H9 (cell line): ENCODE results near the gene KCNAB2. TPM values are rescaled to one million over a fixed set of nuclear protein-coding genes. Genes with fewer than 3 reads are reported as not detected.
"Not testable (repeated sequence)": the region's sequence is repeated elsewhere in the genome, so short reads cannot be mapped to it uniquely, and the experiment has no call there.

ENCODE experiments used
- DNase-seq: peaks from one replicate; pipeline ENCODE4 v3.0.0-alpha.2; 2017
- H2AFZ ChIP-seq: one replicate; pipeline ENCODE4 v1.6.1; 2013; ENCODE audit warnings: mild to moderate bottlenecking, low read length, control low read depth, moderate library complexity
- H2AK5ac ChIP-seq: 2 replicates; pipeline ENCODE4 v1.6.1; 2013; ENCODE audit warnings: low read length, control low read depth, mixed read lengths; ENCODE audit not compliant: insufficient read length
- H2BK120ac ChIP-seq: one replicate; pipeline ENCODE4 v1.6.1; 2013; ENCODE audit warnings: low read depth, mild to moderate bottlenecking, low read length, control low read depth, inconsistent platforms; ENCODE audit not compliant: poor library complexity, severe bottlenecking
- H2BK12ac ChIP-seq: 2 replicates; pipeline ENCODE4 v1.6.1; 2013; ENCODE audit warnings: low read length, control low read depth, mixed read lengths, low read depth; ENCODE audit not compliant: insufficient read length
- H2BK15ac ChIP-seq: 2 replicates; pipeline ENCODE4 v1.6.1; 2013; ENCODE audit warnings: low read depth, low read length, control low read depth
- H2BK20ac ChIP-seq: one replicate; pipeline ENCODE4 v1.6.1; 2013; ENCODE audit warnings: low read depth, mild to moderate bottlenecking, low read length, control low read depth, inconsistent platforms; ENCODE audit not compliant: poor library complexity, severe bottlenecking
- H2BK5ac ChIP-seq: 2 replicates; pipeline ENCODE4 v1.6.1; 2013; ENCODE audit warnings: low read length, control low read depth, mixed read lengths; ENCODE audit not compliant: insufficient read length
- H3K14ac ChIP-seq: 2 replicates; pipeline ENCODE4 v1.6.1; 2013; ENCODE audit warnings: low read length, control low read depth; ENCODE audit not compliant: insufficient read depth
- H3K18ac ChIP-seq: 2 replicates; pipeline ENCODE4 v1.6.1; 2013; ENCODE audit warnings: low read depth, mild to moderate bottlenecking, mixed read lengths, low read length, control low read depth; ENCODE audit not compliant: insufficient read length
- H3K23ac ChIP-seq: 2 replicates; pipeline ENCODE4 v1.6.1; 2013; ENCODE audit warnings: low read length, control low read depth, mixed read lengths, low read depth; ENCODE audit not compliant: insufficient read length
- H3K23me2 ChIP-seq: 2 replicates; pipeline ENCODE4 v1.6.1; 2013; ENCODE audit warnings: low read depth, mild to moderate bottlenecking, mixed read lengths, low read length, control low read depth; ENCODE audit not compliant: insufficient read length, poor library complexity, severe bottlenecking
- H3K27ac ChIP-seq: 2 replicates; pipeline ENCODE4 v1.5.1; 2013; ENCODE audit warnings: low read length, control low read depth, mixed read lengths, low read depth; ENCODE audit not compliant: insufficient read length
- H3K27me3 ChIP-seq: 2 replicates; pipeline ENCODE4 v1.6.1; 2013; ENCODE audit warnings: low read length, control low read depth, inconsistent platforms; ENCODE audit not compliant: insufficient read depth
- H3K4ac ChIP-seq: 2 replicates; pipeline ENCODE4 v1.6.1; 2013; ENCODE audit warnings: low read depth, mild to moderate bottlenecking, control low read depth, inconsistent platforms, low read length, moderate library complexity
- H3K4me1 ChIP-seq: 2 replicates; pipeline ENCODE4 v1.6.1; 2013; ENCODE audit warnings: low read length, control low read depth, inconsistent platforms; ENCODE audit not compliant: insufficient read depth
- H3K4me2 ChIP-seq: 2 replicates; pipeline ENCODE4 v1.6.1; 2013; ENCODE audit warnings: low read length, control low read depth, mixed read lengths; ENCODE audit not compliant: insufficient read length, insufficient read depth
- H3K56ac ChIP-seq: 2 replicates; pipeline ENCODE4 v1.6.1; 2013; ENCODE audit warnings: low read depth, mild to moderate bottlenecking, mixed read lengths, low read length, control low read depth; ENCODE audit not compliant: insufficient read length
- H3K79me1 ChIP-seq: 2 replicates; pipeline ENCODE4 v1.6.1; 2013; ENCODE audit warnings: low read depth, mild to moderate bottlenecking, moderate library complexity, low read length, control low read depth, inconsistent platforms; ENCODE audit not compliant: insufficient read depth, poor library complexity, severe bottlenecking
- H3K79me2 ChIP-seq: 2 replicates; pipeline ENCODE4 v1.6.1; 2013; ENCODE audit warnings: low read length, control low read depth, inconsistent platforms; ENCODE audit not compliant: insufficient read depth
- H3K9ac ChIP-seq: 2 replicates; pipeline ENCODE4 v1.6.1; 2013; ENCODE audit warnings: low read length, control low read depth, mixed read lengths; ENCODE audit not compliant: insufficient read length; ENCODE audit errors: extremely low read depth
- H3K9me3 ChIP-seq: one replicate; pipeline ENCODE4 v1.6.1; 2013; ENCODE audit warnings: low read depth, low read length, inconsistent platforms; ENCODE audit not compliant: control insufficient read depth
- H3T11ph ChIP-seq: one replicate; pipeline ENCODE4 v1.6.1; 2013; ENCODE audit warnings: mild to moderate bottlenecking, low read length, control low read depth, inconsistent platforms
- H4K20me1 ChIP-seq: one replicate; pipeline ENCODE4 v1.6.1; 2013; ENCODE audit not compliant: control insufficient read depth, insufficient read length, insufficient read depth
- H4K5ac ChIP-seq: 2 replicates; pipeline ENCODE4 v1.6.1; 2013; ENCODE audit warnings: low read depth, mild to moderate bottlenecking, mixed read lengths, low read length, control low read depth; ENCODE audit not compliant: insufficient read length
- H4K8ac ChIP-seq: replicated peaks from 2 replicates; pipeline ENCODE4 v1.6.1; 2013; ENCODE audit warnings: low read length, control low read depth, mixed read lengths, low read depth; ENCODE audit not compliant: insufficient read length
- H4K91ac ChIP-seq: 2 replicates; pipeline ENCODE4 v1.6.1; 2013; ENCODE audit warnings: low read depth, mild to moderate bottlenecking, moderate library complexity, mixed read lengths, low read length, control low read depth; ENCODE audit not compliant: insufficient read length
- H3K27ac Mint-ChIP-seq, 3 experiments: 2 replicates in 2 of 3; 3 replicates in 1 of 3; pipeline ENCODE4 v1.8.0; 2020 to 2021; ENCODE audit warnings: mixed read lengths in 3 of 3, mild to moderate bottlenecking in 1 of 3, moderate library complexity in 1 of 3
- H3K27me3 Mint-ChIP-seq: 2 replicates; pipeline ENCODE4 v1.8.0; 2021; ENCODE audit warnings: low read depth, mild to moderate bottlenecking, moderate library complexity, mixed read lengths
- H3K36me3 Mint-ChIP-seq, 3 experiments: 2 replicates in 2 of 3; 3 replicates in 1 of 3; pipeline ENCODE4 v1.8.0; 2020 to 2021; ENCODE audit warnings: low read depth in 3 of 3, mixed read lengths in 3 of 3; ENCODE audit not compliant: insufficient read depth in 1 of 3
- H3K4me1 Mint-ChIP-seq, 2 experiments: 2 replicates each; pipeline ENCODE4 v1.8.0; 2020; ENCODE audit warnings: mixed read lengths in 2 of 2
- H3K4me3 Mint-ChIP-seq, 2 experiments: 2 replicates in 1 of 2; 3 replicates in 1 of 2; pipeline ENCODE4 v1.8.0; 2020 to 2021; ENCODE audit warnings: mild to moderate bottlenecking in 2 of 2, mixed read lengths in 2 of 2, moderate library complexity in 1 of 2
- H3K9me3 Mint-ChIP-seq, 2 experiments: 2 replicates in 1 of 2; 3 replicates in 1 of 2; pipeline ENCODE4 v1.8.0; 2020; ENCODE audit warnings: mild to moderate bottlenecking in 2 of 2, mixed read lengths in 2 of 2, moderate library complexity in 1 of 2
- CTCF ChIP-seq: fragments of 200-600 bp; sonication (generic); conservative IDR thresholded peaks from 3 replicates; pipeline ENCODE4 v1.8.0; 2021; ENCODE audit warnings: antibody characterized with exemption, mild to moderate bottlenecking
- WGBS: extraction: QIAGEN DNeasy Blood & Tissue Kit; methylation state at CpG from one replicate; pipeline ENCODE4 v1.1.7; 2013; ENCODE audit warnings: missing lambda C conversion rate, low lambda C conversion rate, mixed read lengths; ENCODE audit not compliant: insufficient read length; ENCODE audit errors: extremely low coverage; 5-methylcytosine and 5-hydroxymethylcytosine counted together
- total RNA-seq: library from RNA; stranded (reverse); gene quantifications from 2 replicates; pipeline ENCODE4 v1.2.1, GENCODE V29; 2021

Gene KCNAB2
- total RNA-seq, 1 experiment from 2014 or later: 8.3 TPM

GRCh38 chr1:6016191-6016865, 29.4 kb upstream of the KCNAB2 start:
- H4K8ac ChIP-seq: no peak overlapping the region
- H3K79me1 ChIP-seq: no peaks in the 10 kb centered on the region
- no peak overlapping the region for H4K91ac ChIP-seq
- no peak overlapping the region for H3K27ac ChIP-seq
- H3K56ac ChIP-seq: no peak overlapping the region
- H3K18ac ChIP-seq: no peak overlapping the region
- H3K4me2 ChIP-seq: no peak overlapping the region
- no peak overlapping the region for H3K14ac ChIP-seq
- no peaks in the 10 kb centered on the region for H3K23me2 ChIP-seq
- no peaks in the 10 kb centered on the region for H3K9me3 ChIP-seq
- H2BK120ac ChIP-seq: no peak overlapping the region
- no peak overlapping the region for H3K9ac ChIP-seq
- H3K27me3 ChIP-seq: no peaks in the 10 kb centered on the region
- no peak overlapping the region for H3K23ac ChIP-seq
- no peak overlapping the region for H2BK5ac ChIP-seq
- H2AK5ac ChIP-seq: no peak overlapping the region
- no peak overlapping the region for H3K4me3 Mint-ChIP-seq
- DNase-seq: no peak
- H2AFZ ChIP-seq: no peak overlapping the region
- no peaks in the 10 kb centered on the region for H3K9me3 Mint-ChIP-seq
- no peaks in the 10 kb centered on the region for H3K4me1 Mint-ChIP-seq
- no peaks in the 10 kb centered on the region for H3K79me2 ChIP-seq
- no peak overlapping the region for H2BK15ac ChIP-seq
- no peak overlapping the region for H3K27ac Mint-ChIP-seq
- H2BK12ac ChIP-seq: no peak overlapping the region
- H3K4ac ChIP-seq: no peak overlapping the region
- WGBS: no CpG with 5 or more reads among the region's 21 CpGs
- no peak overlapping the region for H3T11ph ChIP-seq
- no peak overlapping the region for H4K5ac ChIP-seq
- H4K20me1 ChIP-seq: no peaks in the 10 kb centered on the region
- no peaks in the 10 kb centered on the region for H3K4me1 ChIP-seq
- no peak for TF ChIP-seq CTCF
- no peak overlapping the region for H2BK20ac ChIP-seq
- H3K36me3 Mint-ChIP-seq: no peaks in the 10 kb centered on the region; a peak in 1 of 7 replicates
- peaks cover 10% of the 10 kb centered on the region for H3K27me3 Mint-ChIP-seq

GRCh38 chr1:6017654-6018053, 28.0 kb upstream of the KCNAB2 start:
- not testable (repeated sequence) for H3K9me3 ChIP-seq, H2BK5ac ChIP-seq, H2AFZ ChIP-seq, H3K4ac ChIP-seq, H3K23ac ChIP-seq, H2BK20ac ChIP-seq, H3K4me1 Mint-ChIP-seq, H3K79me2 ChIP-seq, H3K27ac Mint-ChIP-seq, H3K27me3 Mint-ChIP-seq, H2AK5ac ChIP-seq, H3K36me3 Mint-ChIP-seq, H2BK12ac ChIP-seq, H2BK15ac ChIP-seq, H3K4me3 Mint-ChIP-seq, H4K91ac ChIP-seq, H3K9me3 Mint-ChIP-seq, H4K8ac ChIP-seq, H3K9ac ChIP-seq, H3K4me2 ChIP-seq, H3K4me1 ChIP-seq, H4K5ac ChIP-seq, H3K27ac ChIP-seq, H4K20me1 ChIP-seq, H3T11ph ChIP-seq, H2BK120ac ChIP-seq, H3K27me3 ChIP-seq, H3K79me1 ChIP-seq, H3K23me2 ChIP-seq, H3K18ac ChIP-seq, H3K14ac ChIP-seq, H3K56ac ChIP-seq, DNase-seq
- WGBS: no CpG with 5 or more reads among the region's 7 CpGs
